Endothelial cell of umbilical vein (primary cell): Measurements from ENCODE around the gene IGF2BP2. TPM values are rescaled to one million over a fixed set of nuclear protein-coding genes. Genes with fewer than 3 reads are reported as not detected.

Experiments
- BruUV-seq: library from RNA; stranded (reverse); fragments of 400-500 nt; replicated peaks from 2 replicates; lab custom pipeline; 2021; lab: Mats Ljungman, UMichigan
- CTCF ChIA-PET: fragments of 300-600, 350-600 bp; sonication (Branson Sonifier 250); formaldehyde crosslinking; loops from one replicate; lab custom pipeline; 2021; ENCODE audit warnings: antibody characterized with exemption, inconsistent platforms; lab: Charles Lee
- POLR2A ChIA-PET: fragments of 300-600, 350-600 bp; sonication (Branson Sonifier 250); formaldehyde crosslinking; loops from one replicate; lab custom pipeline; 2021; ENCODE audit warnings: antibody characterized with exemption, inconsistent platforms; lab: Charles Lee
- DNase-seq: peaks from one replicate; pipeline ENCODE4 v3.0.0-alpha.2; 2011; ENCODE audit warnings: low read depth, low spot score
- FAIRE-seq: peaks from 2 replicates; lab custom pipeline; 2011; peaks lifted over from hg19 to GRCh38; lab: Jason Lieb, UNC
- H2AFZ ChIP-seq: 2 replicates; pipeline ENCODE4 v1.6.0; 2012; ENCODE audit warnings: low read depth, low read length, control low read depth, inconsistent platforms
- H3K27ac ChIP-seq: 2 replicates; pipeline ENCODE4 v1.5.1; 2011; ENCODE audit warnings: low read depth, mild to moderate bottlenecking, control low read depth, low read length, moderate library complexity; ENCODE audit not compliant: insufficient read depth
- H3K27me3 ChIP-seq, 2 experiments: 2 replicates each; pipeline versions ENCODE4 v1.6.0 to v1.6.1; 2011; ENCODE audit warnings: low read length in 2 of 2, mixed read lengths in 1 of 2; ENCODE audit not compliant: control insufficient read depth in 2 of 2, insufficient read depth in 2 of 2
- H3K36me3 ChIP-seq, 2 experiments: 2 replicates in 1 of 2; 3 replicates in 1 of 2; pipeline ENCODE4 v1.5.1; 2011; ENCODE audit warnings: low read length in 2 of 2, mild to moderate bottlenecking in 1 of 2, moderate library complexity in 1 of 2; ENCODE audit not compliant: control insufficient read depth in 2 of 2, insufficient read depth in 2 of 2; ENCODE audit errors: extremely low read depth in 1 of 2
- H3K4me1 ChIP-seq: 3 replicates; pipeline ENCODE4 v1.5.1; 2011; ENCODE audit warnings: mild to moderate bottlenecking, low read length; ENCODE audit not compliant: control insufficient read depth, insufficient read depth; ENCODE audit errors: extremely low read depth
- H3K4me2 ChIP-seq: 2 replicates; pipeline ENCODE4 v1.6.1; 2011; ENCODE audit warnings: low read length, control low read depth, mixed read lengths; ENCODE audit not compliant: insufficient read depth
- H3K4me3 ChIP-seq, 3 experiments: fragments of 200-600 bp in 1 of 3; sonication (generic), shearing (Covaris generic) in 1 of 3; replicated peaks in 1 of 3; 2 replicates each; pipeline ENCODE4 v1.5.1; 2011 to 2016; ENCODE audit warnings: control low read depth in 3 of 3, low read length in 3 of 3, mild to moderate bottlenecking in 2 of 3, inconsistent platforms in 1 of 3, low read depth in 1 of 3, moderate library complexity in 1 of 3; ENCODE audit not compliant: insufficient read depth in 1 of 3
- H3K79me2 ChIP-seq: 2 replicates; pipeline ENCODE4 v1.6.0; 2012; ENCODE audit warnings: low read length, inconsistent platforms; ENCODE audit not compliant: control insufficient read depth, insufficient read depth
- H3K9ac ChIP-seq: replicated peaks from 2 replicates; pipeline ENCODE3; 2011; ENCODE audit warnings: low read length, control low read depth; ENCODE audit not compliant: insufficient read depth; ENCODE audit errors: extremely low read depth
- H3K9me1 ChIP-seq: replicated peaks from 3 replicates; pipeline ENCODE4 v1.6.0; 2011; ENCODE audit warnings: mild to moderate bottlenecking, low read length; ENCODE audit not compliant: control insufficient read depth, insufficient read depth; ENCODE audit errors: extremely low read depth
- H3K9me3 ChIP-seq: replicated peaks from 2 replicates; pipeline ENCODE4 v1.5.1; 2012; ENCODE audit warnings: low read length, inconsistent platforms; ENCODE audit not compliant: control insufficient read depth, insufficient read depth
- H4K20me1 ChIP-seq: replicated peaks from 2 replicates; pipeline ENCODE3; 2011; ENCODE audit warnings: mild to moderate bottlenecking, low read length; ENCODE audit not compliant: control insufficient read depth, insufficient read depth; ENCODE audit errors: extremely low read depth
- CTCF ChIP-seq, 2 donors: IDR thresholded peaks; 1 replicate in 1 of 2; 2 replicates in 1 of 2; pipeline ENCODE4 v1.5.1; 2011; ENCODE audit warnings: low read length in 2 of 2, mild to moderate bottlenecking in 2 of 2, moderate library complexity in 2 of 2, control low read depth in 1 of 2, inconsistent platforms in 1 of 2, low read depth in 1 of 2; ENCODE audit not compliant: insufficient read depth in 1 of 2; ENCODE audit errors: extremely low read depth in 1 of 2
- EZH2 ChIP-seq: IDR thresholded peaks from 2 replicates; pipeline ENCODE4 v1.6.1; 2012; ENCODE audit warnings: borderline replicate concordance, low read depth, mild to moderate bottlenecking, moderate library complexity, low read length, inconsistent platforms; ENCODE audit not compliant: severe bottlenecking
- FOS ChIP-seq: IDR thresholded peaks from 2 replicates; pipeline ENCODE4 v1.6.1; 2011; ENCODE audit warnings: mild to moderate bottlenecking, low read length, moderate library complexity, borderline replicate concordance; ENCODE audit not compliant: insufficient read depth
- GATA2 ChIP-seq: IDR thresholded peaks from 2 replicates; pipeline ENCODE4 v1.7.0; 2011; ENCODE audit warnings: low read depth, mild to moderate bottlenecking, moderate library complexity, mixed read lengths, low read length; ENCODE audit not compliant: insufficient read length, insufficient read depth
- JUN ChIP-seq: IDR thresholded peaks from 2 replicates; pipeline ENCODE4 v1.6.1; 2011; ENCODE audit warnings: borderline replicate concordance, low read depth; ENCODE audit not compliant: insufficient read length, insufficient read depth
- MAX ChIP-seq: IDR thresholded peaks from 2 replicates; pipeline ENCODE4 v1.6.1; 2011; ENCODE audit not compliant: insufficient read depth, insufficient read length
- MYC ChIP-seq: IDR thresholded peaks from one replicate; pipeline ENCODE4 v1.6.1; 2011; ENCODE audit warnings: mild to moderate bottlenecking, low read depth, low read length
- POLR2A ChIP-seq: IDR thresholded peaks from 2 replicates; pipeline ENCODE4 v1.6.1; 2012; ENCODE audit warnings: low read depth, mild to moderate bottlenecking, control low read depth, low read length
- POLR2AphosphoS5 ChIP-seq: IDR thresholded peaks from 2 replicates; pipeline ENCODE4 v1.6.1; 2012; ENCODE audit warnings: low read depth, mild to moderate bottlenecking, control low read depth, low read length, moderate library complexity; ENCODE audit not compliant: insufficient read depth
- dilution Hi-C: fragments of 300-500 bp; cut with MboI; formaldehyde crosslinking; loops from one replicate; pipeline ENCODE4 v1.15.0; 2019; ENCODE audit warnings: low sequenced_read_pairs; ENCODE audit not compliant: extremely low pct_ligation_motif_present
- intact Hi-C: fragments of 100-400 bp; cut with micrococcal nuclease; formaldehyde crosslinking; loops from one replicate; pipeline ENCODE4 v1.10.0; 2022
- polyA plus RNA-seq, 4 experiments: library from polyadenylated mRNA; depleted of rRNA in 3 of 4; stranded (reverse) in 3 of 4; unstranded in 1 of 4; fragments of >200 nt; gene quantifications; 2 replicates each; pipeline versions ENCODE4 v1.2.1 to v1.2.3, GENCODE V29; 2011 to 2012; ENCODE audit warnings: missing spikeins in 1 of 4
- total RNA-seq: library from RNA; stranded (reverse); gene quantifications from 2 replicates; pipeline ENCODE4 v1.2.3, GENCODE V29; 2021

The IGF2BP2 gene
- total and polyA plus RNA-seq, 2 donors (not counting 3 experiments of a cell fraction or from before 2014, with no cell fraction given): 10.7 to 130 TPM

GRCh38 chr3:185649414-185649813 is 175.4 kb downstream of the IGF2BP2 start:
- DNase-seq: no peak
- CTCF ChIA-PET: interaction anchor here (3.5 kb wide), 1 partner anchor 11 kb away, joined by 12 read pairs; no protein-coding TSS in a partner anchor
- Histone ChIP-seq H4K20me1 (no peaks in the 10 kb centered on the region), H3K4me3 (no peak overlapping the region), H3K9ac (no peak overlapping the region), H3K9me3 (no peaks in the 10 kb centered on the region), H3K27me3 (no peaks in the 10 kb centered on the region), H2AFZ (no peak overlapping the region), H3K79me2 (no peaks in the 10 kb centered on the region), H3K9me1 (no peaks in the 10 kb centered on the region), H3K4me2 (no peak overlapping the region), H3K36me3 (peaks cover 24 to 46% of the 10 kb centered on the region in 2 experiments), H3K4me1 (no peaks in the 10 kb centered on the region), H3K27ac (no peak overlapping the region)
- intact Hi-C loops (no loop called here), dilution Hi-C loops (no loop called here)
- POLR2A ChIA-PET: interaction anchor here (0.6 kb wide), 1 partner anchor 256 kb away, joined by 3 read pairs; no protein-coding TSS in a partner anchor
- no TSS peak for BruUV-seq
- TF ChIP-seq POLR2AphosphoS5: no peak
- TF ChIP-seq CTCF (IDR thresholded peaks at IDR 0.05; ENCODE audit: extremely low read depth in 1 of 2, insufficient read depth in 1 of 2, low read depth in 1 of 2, low read length in 2 of 2): no peak
- TF ChIP-seq POLR2A: no peak
- no peak for TF ChIP-seq MYC
- TF ChIP-seq FOS: no peak
- no peak for TF ChIP-seq MAX
- TF ChIP-seq JUN: no peak
- TF ChIP-seq GATA2: no peak
- TF ChIP-seq EZH2: no peak
- FAIRE-seq: no peak
